DMS53 treated with DMSO at 0.1 percent for 48 hours (cell line): ENCODE data around the gene SPEG.
"Not testable (repeated sequence)": the region's sequence is repeated elsewhere in the genome, so short reads cannot be mapped to it uniquely, and the experiment has no call there.

Experiments
- DNase-seq: peaks from one replicate; lab custom pipeline; 2025; ENCODE audit not compliant: unreplicated experiment; lab: John Stamatoyannopoulos, UW

The SPEG gene

GRCh38 chr2:219404954-219405353, 29.7 kb upstream of the SPEG start:
- no peak for DNase-seq

DNA sequence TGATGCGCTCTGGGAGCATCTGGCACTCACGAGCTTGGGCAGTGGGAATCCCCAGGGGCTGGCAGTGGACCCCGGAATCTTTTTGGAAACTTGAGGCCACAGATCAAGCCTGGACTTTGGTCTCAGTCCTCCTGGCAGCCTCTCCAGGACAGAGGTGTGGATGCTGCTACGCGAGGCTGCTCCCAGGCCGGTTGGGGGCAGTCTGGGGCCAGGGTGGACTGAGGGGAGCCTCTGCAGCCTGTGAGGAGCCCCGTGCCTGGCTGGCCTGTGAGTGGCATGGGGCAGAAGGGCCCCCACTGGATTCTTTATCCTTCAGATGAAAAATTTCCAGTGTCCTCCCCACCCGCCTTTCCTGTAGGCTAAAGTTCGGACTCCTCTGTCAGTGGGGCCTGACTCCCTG, 29.2 kb upstream of the SPEG start:
- DNase-seq, result no peak

- no peak for DNase-seq
Measured at GRCh38 chr2:219405958-219406860, 28.4 kb upstream of the SPEG start.

DNA sequence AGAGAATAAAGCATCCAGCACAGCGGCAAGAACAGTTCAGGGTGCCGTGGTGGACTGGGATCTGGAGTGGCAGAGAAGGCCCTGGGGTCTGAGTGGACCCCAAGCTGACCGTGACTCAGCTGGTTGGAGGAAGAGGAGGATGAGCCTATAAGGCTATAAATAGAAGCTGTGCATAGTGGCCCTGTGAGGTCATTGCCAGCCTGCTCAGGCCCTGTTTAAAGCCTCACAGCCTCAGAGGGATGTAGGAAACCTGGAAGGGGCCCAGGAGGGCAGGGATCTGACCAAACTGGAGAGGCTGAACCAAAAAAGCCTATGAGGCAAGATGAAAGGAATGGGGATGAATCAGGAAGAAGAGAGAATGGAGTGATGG, 27.8 kb upstream of the SPEG start:
- DNase-seq, result no peak

DNA sequence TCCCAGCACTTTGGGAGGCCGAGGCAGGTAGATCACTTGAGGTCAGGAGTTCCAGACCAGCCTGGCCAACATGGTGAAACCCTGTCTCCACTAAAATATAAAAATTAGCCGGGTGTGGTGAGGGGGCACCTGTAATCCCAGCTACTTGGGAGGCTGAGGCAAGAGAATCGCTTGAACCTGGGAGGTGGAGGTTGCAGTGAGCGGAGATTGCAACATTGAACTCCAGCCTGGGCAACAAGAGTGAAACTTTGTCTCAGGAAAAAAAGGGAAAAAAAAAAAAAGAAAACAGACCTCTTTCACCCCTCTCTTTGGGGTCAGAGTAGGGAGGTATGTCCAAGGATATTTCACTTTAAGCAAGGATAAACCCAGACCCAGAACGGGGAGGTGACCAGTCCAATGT, 27.3 kb upstream of the SPEG start:
- not testable (repeated sequence) for DNase-seq

GRCh38 chr2:219408204-219408603, 26.4 kb upstream of the SPEG start:
- DNase-seq, result no peak

- no peak for DNase-seq
Measured at GRCh38 chr2:219408631-219409030, 26.0 kb upstream of the SPEG start.

DNA sequence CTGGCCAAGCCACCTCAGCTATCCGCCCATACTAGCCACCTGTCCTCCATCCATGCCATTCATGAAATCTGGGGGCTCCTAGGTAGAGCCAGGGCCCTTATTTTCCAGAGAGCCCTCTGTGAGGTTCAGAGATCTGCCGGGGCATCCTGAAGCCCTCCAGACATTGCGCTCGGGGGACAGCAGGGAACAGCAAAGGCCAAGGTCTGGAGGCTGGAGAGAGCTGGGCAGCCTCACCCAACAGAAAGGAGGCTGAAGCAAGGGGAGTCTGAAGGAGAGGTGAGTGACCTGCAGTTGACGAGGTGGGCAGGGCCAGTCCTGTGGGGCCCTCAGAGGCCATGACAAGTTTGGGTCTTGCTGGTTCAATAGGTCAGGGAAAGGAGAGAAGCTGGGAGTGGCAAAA, 25.0 kb upstream of the SPEG start:
- no peak for DNase-seq

DNA sequence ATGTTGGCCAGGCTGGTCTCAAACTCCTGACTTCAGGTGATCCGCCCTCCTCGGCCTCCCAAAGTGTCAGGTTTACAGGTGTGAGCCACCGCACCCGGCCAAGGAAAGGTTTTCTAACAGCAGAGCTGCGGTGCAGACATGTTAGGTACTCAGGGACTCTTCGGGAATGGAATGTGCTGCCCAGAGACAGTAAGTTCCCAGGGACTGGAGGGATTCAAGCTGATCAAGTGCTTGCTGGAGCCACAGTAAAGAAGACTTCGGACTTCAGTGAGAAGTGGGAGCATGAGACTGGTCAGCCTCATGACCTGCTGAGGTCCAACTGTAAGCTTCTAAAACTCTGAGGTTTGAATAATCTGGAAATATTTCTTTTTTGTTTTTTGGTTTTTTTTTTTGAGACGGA, 24.3 kb upstream of the SPEG start:
- no peak for DNase-seq

- no peak for DNase-seq
Measured at GRCh38 chr2:219414857-219415256, 19.8 kb upstream of the SPEG start.

DNA sequence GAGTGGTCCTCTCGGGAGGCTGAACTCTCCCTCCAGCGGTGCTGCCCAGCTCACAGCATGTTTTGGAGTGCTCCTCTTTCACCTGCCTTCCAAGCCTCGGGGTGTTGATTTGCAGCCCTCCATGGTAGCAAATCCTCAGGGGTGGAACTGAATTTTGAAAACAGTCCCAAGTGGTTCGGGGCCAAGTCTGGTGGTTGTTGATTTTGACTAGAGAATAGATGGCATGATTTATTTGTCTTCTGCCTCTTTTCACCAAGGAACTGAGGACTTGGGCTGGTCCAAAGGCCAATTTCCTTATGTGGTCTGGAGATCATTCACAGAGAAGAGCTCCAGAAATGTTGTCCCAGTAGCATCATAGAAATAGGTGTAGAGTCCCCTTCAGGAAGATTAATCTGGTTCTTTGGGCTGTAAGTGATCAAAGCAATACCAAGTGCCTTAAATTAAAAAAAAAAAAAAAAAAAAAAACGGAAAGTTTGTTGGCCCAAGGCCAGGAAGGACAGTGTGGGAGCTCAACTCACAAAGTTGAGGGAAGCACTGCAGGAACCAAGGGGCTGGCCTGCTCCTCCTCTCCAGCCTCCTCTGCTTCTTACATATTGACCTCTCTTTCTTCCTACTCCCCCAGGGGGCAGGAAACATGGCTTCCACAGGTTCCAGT, 18.9 kb upstream of the SPEG start:
- no peak for DNase-seq

- DNase-seq, result no peak
Measured at GRCh38 chr2:219416235-219416602, 18.4 kb upstream of the SPEG start.

- DNase-seq, result no peak
Measured at GRCh38 chr2:219416938-219417337, 17.7 kb upstream of the SPEG start.

GRCh38 chr2:219417374-219417773, 17.3 kb upstream of the SPEG start:
- DNase-seq, result no peak

DNA sequence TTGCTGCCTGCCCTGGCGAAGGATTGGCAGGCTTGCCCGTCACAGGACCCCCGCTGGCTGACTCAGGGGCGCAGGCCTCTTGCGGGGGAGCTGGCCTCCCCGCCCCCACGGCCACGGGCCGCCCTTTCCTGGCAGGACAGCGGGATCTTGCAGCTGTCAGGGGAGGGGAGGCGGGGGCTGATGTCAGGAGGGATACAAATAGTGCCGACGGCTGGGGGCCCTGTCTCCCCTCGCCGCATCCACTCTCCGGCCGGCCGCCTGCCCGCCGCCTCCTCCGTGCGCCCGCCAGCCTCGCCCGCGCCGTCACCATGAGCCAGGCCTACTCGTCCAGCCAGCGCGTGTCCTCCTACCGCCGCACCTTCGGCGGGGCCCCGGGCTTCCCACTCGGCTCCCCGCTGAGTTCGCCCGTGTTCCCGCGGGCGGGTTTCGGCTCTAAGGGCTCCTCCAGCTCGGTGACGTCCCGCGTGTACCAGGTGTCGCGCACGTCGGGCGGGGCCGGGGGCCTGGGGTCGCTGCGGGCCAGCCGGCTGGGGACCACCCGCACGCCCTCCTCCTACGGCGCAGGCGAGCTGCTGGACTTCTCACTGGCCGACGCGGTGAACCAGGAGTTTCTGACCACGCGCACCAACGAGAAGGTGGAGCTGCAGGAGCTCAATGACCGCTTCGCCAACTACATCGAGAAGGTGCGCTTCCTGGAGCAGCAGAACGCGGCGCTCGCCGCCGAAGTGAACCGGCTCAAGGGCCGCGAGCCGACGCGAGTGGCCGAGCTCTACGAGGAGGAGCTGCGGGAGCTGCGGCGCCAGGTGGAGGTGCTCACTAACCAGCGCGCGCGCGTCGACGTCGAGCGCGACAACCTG, 16.3 kb upstream of the SPEG start, which contains the start of gene DES:
TSS of gene DES (plus strand) at position 223 of the 857 bp plus-strand sequence. CDS start at position 309, 86 bp downstream.
- peak; percentile 39 for DNase-seq

GRCh38 chr2:219419012-219419324, 15.7 kb upstream of the SPEG start:
- no peak for DNase-seq

GRCh38 chr2:219419331-219420197, 15.1 kb upstream of the SPEG start:
- DNase-seq, result no peak

- DNase-seq, result no peak
Measured at GRCh38 chr2:219420687-219421086, 14.0 kb upstream of the SPEG start.

DNA sequence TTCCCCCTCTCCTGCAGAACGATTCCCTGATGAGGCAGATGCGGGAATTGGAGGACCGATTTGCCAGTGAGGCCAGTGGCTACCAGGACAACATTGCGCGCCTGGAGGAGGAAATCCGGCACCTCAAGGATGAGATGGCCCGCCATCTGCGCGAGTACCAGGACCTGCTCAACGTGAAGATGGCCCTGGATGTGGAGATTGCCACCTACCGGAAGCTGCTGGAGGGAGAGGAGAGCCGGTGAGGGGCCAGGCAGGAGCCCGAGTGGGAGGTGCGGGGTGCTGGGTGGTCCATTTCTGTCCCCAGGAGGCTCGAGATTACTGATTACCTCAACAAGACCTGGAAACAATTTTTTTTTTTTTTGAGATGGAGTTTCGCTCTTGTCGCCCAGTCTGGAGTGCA, 13.3 kb upstream of the SPEG start:
- DNase-seq, result no peak

- no peak for DNase-seq
Measured at GRCh38 chr2:219422952-219423534, 11.6 kb upstream of the SPEG start.
